Epithelial cell of esophagus (primary cell): ENCODE measurements around the gene SPINK9.
"Not testable (repeated sequence)": the region's sequence is repeated elsewhere in the genome, so short reads cannot be mapped to it uniquely, and the experiment has no call there.

ENCODE experiments used
- DNase-seq: peaks from one replicate; pipeline ENCODE4 v3.0.0; 2010; ENCODE audit warnings: low read depth
- H3K4me3 ChIP-seq: 2 replicates; pipeline ENCODE4 v1.5.1; 2011; ENCODE audit warnings: mild to moderate bottlenecking, low read length, control low read depth
- TF ChIP-seq, protein P1 (sequence below): IDR thresholded peaks from 2 replicates; pipeline ENCODE4 v1.5.1; 2011; ENCODE audit warnings: low read depth, mild to moderate bottlenecking, low read length, control low read depth, inconsistent platforms; ENCODE audit not compliant: insufficient read depth; ENCODE audit errors: missing control alignments

The SPINK9 gene

DNA sequence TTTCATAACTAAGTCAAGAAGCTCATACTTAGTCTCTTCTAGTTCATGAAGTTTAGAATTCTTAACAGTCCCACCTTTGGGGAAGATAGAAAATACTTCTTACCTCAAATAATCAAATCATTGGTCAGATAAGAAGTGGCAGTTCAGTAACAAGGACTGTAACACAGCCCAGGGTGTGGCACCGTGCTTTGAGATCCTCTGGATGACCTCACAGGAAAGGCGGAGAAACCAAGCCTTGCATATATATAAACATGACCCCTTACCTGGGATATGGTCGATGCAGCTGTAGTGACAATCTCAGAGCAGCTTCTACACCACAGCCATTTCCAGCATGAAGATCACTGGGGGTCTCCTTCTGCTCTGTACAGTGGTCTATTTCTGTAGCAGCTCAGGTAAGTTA is 23.2 kb upstream of the SPINK9 start, which contains the start of gene SPINK7:
Gene SPINK7 (plus strand): TSS at position 271 of the 400 bp plus-strand sequence. CDS start 61 bp downstream, at position 332.
- peak; percentile 8 for DNase-seq
- TF ChIP-seq, protein P1, sequence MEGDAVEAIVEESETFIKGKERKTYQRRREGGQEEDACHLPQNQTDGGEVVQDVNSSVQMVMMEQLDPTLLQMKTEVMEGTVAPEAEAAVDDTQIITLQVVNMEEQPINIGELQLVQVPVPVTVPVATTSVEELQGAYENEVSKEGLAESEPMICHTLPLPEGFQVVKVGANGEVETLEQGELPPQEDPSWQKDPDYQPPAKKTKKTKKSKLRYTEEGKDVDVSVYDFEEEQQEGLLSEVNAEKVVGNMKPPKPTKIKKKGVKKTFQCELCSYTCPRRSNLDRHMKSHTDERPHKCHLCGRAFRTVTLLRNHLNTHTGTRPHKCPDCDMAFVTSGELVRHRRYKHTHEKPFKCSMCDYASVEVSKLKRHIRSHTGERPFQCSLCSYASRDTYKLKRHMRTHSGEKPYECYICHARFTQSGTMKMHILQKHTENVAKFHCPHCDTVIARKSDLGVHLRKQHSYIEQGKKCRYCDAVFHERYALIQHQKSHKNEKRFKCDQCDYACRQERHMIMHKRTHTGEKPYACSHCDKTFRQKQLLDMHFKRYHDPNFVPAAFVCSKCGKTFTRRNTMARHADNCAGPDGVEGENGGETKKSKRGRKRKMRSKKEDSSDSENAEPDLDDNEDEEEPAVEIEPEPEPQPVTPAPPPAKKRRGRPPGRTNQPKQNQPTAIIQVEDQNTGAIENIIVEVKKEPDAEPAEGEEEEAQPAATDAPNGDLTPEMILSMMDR = no peak
- no peak within 1 kb of the TSS for H3K4me3 ChIP-seq

DNA sequence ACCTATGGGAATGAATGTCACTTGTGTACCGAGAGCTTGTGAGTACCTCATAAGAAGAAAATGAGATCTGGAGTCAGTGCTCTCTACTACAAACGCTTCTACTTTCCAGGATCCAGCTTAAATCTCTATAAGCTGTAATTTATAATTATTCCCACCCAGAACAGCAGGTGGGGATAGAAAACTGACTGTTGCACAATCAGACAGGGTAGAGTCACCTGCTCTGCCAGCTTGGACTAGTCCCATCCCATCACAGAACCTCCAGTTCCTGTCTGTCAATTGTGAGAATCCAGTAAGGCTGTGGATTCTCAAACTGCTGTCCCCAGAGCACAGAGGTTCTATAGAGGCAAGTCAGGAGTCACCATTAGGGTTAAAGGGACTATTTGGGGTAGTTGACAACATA is 21.2 kb upstream of the SPINK9 start:
- TF ChIP-seq, protein P1 = peak; percentile 45
- no peak overlapping the region for H3K4me3 ChIP-seq
- peak; percentile 75 for DNase-seq

- no peak for DNase-seq
- H3K4me3 ChIP-seq = no peak overlapping the region
- TF ChIP-seq, protein P1 = no peak
These were observed 20.6 kb upstream of the SPINK9 start for GRCh38 chr5:148314731-148315130.

GRCh38 chr5:148320011-148320963 is 15.1 kb upstream of the SPINK9 start:
- H3K4me3 ChIP-seq = peak overlapping the region; percentile 37
- DNase-seq = not testable (repeated sequence)

- TF ChIP-seq, protein P1 = no peak
- no peak overlapping the region for H3K4me3 ChIP-seq
- no peak for DNase-seq
These were observed 2.0 kb upstream of the SPINK9 start for GRCh38 chr5:148333262-148333849.

GRCh38 chr5:148336704-148337435 is 1.5 kb downstream of the SPINK9 start:
- H3K4me3 ChIP-seq = no peak overlapping the region
- DNase-seq = peak; percentile 19
- TF ChIP-seq, protein P1 = no peak

DNA sequence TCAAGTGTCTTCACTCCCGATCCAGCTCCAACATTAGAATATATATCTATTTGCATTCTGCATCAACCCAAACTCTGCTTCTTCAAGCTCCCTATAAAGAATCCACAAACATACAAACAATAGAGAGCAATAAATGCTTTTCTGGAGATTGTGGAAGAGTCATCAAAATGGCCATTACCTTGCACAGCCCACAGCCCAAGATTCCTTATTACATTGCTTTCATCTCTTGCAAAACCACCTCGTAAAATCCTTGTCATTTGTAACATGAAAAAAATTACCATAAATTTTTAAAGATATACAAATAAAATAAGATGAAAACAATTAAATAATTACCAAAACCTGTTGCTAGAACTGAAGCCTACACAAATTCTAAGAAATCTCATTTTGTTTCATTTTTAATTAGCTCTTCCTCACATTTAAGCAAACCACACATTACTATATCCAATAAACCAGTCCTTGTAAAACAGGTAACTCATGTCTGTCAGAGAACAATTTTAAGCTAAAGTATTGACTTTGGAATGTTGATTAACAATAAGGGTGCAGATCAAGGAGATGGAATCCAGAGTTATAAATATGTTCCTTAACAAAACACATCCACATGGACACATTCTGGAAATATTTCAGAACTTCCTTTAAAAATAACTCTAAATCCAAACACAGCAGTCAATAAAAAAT is 7.1 kb downstream of the SPINK9 start:
- peak; percentile 53 for DNase-seq
- H3K4me3 ChIP-seq = no peak overlapping the region
- TF ChIP-seq, protein P1 = no peak
